ENCODE data around the gene FBF1.
"Not testable (repeated sequence)": the region's sequence is repeated elsewhere in the genome, so short reads cannot be mapped to it uniquely, and the experiment has no call there.

FBF1 gene, protein sequence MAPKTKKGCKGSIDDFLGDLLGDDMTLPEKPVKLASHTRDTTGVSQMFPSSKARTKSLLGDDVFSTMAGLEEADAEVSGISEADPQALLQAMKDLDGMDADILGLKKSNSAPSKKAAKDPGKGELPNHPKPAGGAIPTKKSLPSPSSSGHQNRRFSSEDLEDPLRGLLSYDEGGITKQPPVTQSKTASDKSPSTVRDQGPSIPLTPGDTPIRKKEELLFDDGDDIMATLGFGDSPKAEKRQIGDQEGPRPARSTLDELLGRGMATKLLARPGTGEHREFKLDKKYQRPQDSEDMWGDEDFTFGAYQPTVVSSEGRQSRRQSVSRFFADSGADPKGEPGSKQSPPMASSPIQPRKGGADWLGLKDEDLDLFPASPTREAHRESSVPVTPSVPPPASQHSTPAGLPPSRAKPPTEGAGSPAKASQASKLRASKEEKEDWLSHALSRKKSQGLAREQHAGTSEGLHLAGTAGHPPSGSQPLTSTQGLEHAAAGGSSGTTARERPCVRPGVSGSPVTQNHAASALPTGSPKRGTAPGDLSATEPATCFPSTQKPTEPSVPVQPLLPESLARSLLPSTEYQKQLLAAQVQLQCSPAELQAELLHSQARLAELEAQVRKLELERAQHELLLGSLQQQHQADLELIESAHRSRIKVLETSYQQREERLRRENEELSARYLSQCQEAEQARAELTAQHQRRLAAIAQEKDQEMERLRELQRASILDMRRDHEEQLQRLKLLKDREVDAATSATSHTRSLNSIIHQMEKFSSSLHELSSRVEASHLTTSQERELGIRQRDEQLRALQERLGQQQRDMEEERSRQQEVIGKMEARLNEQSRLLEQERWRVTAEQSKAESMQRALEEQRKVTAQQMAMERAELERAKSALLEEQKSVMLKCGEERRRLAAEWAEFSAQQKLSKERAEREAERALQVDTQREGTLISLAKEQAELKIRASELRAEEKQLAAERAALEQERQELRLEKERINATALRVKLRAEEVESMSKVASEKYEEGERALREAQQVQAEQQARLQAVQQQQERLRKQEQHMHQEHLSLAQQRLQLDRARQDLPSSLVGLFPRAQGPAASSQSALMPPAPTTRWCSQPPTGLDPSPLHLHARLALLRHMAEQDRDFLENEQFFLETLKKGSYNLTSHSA

DNA sequence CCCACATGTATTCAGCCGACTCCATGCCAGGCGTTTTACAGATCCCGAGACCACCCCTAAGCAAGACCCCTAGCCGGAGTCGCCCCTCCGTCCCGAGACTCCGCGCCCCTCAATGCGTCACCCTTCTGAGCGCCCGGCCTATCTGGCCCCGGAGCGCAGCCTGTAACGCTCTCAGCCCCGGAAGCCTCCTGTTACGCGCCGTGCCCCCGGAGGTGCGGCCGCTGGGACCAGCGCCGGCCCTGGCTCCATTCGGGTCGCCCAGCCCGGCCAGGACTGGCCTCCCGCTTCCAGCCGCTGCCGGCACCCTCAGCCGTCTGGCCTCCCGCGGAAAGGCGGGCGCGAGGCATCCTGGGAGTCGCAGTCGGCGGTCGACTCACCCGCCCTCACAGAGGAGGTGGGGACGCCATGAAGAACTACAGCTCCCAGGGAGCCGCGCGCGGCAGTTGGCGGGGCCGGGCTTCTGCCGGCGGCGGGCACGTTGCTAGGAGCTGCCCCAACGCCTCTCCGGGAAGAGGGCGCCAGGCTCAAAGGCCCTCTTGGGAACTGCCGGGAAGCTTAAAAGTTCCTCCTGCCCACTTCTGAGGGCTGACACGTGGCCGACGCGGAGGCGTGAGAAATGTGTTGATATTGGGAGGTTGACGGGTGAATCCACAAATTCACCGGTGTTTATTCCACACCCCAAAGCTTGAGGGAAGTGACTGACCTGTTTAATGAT, at the start of gene FBF1:
Gene FBF1, minus strand, starts transcription at position 316 of the 715 bp plus-strand sequence. CDS start 2,893 bp downstream, outside the sequence.
- peak; percentile 64 for DNase-seq (ENCODE audit: low read depth)

DNA sequence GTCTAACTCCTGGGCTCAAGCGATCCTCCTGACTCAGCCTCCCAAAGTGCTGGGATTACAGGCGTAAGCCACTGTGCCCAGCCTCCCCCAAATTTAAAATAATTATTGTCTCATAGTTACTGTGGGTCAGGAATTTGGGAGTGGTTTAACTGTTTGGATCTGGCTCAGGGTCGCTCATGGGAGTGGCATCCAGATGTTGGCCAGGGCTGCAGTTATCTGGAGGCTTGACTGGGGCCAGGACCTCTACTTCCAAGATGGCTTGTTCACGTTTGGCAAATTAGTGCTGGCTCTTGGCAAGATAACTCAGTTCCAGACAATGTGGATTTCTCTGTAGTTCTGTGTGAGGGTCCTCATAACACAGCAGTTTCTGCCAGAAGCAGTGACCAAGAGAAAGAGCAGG, 46.2 kb upstream of the FBF1 start:
- DNase-seq (ENCODE audit: low read depth), result no peak

DNA sequence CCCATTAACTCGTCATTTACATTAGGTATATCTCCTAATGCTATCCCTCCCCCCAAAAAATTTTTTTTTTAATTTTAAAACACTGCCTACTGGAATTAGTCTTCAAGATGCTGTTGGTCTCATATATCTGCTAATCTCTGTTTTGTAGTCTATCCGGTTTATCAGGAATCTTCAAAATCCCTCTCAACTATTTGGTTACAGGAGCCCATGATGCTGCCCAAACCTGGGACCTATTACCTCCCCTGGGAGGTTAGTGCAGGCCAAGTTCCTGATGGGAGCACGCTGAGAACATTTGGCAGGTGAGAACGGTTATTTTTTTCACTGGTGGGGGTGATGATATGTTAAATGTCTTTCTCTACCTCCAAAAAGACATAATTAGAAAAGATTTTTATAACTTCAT, 45.1 kb upstream of the FBF1 start:
- no peak for DNase-seq (ENCODE audit: low read depth)

DNA sequence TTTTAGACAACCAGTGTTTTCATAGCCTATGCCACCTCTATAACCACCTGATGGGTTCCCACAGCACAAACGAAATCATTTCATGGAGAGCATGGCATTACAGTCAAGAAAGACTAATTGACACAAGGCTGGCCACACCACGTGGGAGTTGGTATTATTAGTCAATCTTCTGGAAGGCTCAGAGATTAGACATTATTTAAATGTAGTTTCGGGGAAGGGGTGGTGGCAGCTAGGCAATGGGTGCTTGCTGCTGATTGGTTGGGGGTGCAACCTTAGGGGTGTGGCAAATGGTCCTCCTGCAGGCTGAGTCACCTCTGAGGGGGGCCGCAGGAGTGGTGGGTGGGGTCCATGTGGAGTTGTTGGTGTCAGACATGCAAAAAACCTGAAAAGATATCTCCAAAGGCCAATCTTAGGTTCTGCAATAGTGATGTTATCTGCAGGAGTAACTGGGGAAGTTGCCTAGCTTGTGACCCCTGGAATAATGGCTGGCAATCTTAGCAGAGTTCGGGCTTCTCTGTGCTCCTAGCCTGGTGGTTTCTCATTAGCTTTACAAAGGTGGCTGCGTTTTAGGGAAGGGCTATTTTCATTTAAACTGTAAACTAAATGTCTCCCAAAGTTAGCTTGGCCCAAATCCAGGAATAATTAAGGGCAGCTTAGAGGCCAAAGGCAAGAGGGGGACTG, 42.8 kb upstream of the FBF1 start:
- no peak for DNase-seq (ENCODE audit: low read depth)

DNA sequence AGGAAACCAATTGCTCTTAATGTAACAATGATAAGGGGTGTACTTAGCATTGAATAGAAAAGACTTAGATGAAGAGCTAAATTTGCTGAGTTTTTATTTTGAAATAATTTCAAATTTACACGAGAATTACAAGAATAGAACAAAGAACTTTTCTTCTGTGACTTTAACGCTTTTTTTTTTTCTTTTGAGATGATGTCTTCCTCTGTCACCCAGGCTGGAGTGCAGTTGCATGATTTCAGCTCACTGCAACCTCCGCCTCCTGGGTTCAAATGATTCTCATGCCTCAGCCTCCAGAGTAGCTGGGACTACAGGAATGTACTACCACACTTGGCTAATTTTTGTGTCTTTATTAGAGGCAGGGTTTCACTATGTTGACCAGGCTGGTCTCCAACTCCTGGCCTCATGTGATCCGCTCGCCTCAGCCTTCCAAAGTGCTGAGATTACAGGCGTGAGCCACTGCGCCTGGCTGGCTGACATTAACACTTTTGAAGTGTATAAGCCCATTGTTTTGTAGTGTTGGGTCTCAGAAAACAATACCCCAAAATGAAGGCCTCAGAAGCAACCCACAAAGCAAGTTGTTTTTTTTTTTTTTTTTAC, 40.3 kb upstream of the FBF1 start:
- no peak for DNase-seq (ENCODE audit: low read depth)

DNA sequence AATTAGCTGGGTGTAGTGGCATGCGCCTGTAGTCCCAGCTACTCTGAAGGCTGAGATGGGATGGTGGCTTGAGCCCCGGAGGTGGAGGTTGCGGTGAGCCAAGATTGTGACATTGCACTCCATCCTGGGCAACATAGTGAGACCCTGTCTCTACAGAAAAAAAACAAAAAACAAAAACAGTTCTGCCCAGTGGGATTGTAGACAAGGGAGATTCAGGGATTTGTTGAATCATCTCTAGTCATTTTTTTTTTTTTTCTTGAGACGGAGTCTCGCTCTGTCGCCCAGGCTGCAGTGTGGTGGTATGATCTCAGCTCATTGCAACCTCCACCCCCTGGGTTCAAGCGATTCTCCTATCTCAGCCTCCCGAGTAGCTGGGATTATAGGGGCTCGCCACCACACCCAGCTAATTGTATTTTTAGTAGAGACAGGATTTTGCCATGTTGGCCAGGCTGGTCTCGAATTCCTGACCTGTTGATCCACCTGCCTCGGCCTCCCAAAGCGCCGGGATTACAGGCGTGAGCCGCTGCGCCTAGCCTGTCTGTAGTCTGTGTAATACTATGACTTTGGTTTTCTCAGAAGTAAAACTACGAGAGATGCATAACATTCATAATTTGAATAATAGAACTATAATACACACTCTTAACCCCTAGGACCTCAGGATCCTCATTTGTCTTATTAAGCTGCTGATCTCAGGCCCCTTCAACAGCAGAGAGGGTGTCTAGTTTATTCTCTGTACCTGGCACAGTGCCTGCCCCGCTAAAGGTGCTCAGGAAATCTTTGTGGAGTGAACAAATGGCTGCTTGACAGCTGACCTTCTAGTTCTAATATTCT, 39.6 kb upstream of the FBF1 start:
- no peak for DNase-seq (ENCODE audit: low read depth)

DNA sequence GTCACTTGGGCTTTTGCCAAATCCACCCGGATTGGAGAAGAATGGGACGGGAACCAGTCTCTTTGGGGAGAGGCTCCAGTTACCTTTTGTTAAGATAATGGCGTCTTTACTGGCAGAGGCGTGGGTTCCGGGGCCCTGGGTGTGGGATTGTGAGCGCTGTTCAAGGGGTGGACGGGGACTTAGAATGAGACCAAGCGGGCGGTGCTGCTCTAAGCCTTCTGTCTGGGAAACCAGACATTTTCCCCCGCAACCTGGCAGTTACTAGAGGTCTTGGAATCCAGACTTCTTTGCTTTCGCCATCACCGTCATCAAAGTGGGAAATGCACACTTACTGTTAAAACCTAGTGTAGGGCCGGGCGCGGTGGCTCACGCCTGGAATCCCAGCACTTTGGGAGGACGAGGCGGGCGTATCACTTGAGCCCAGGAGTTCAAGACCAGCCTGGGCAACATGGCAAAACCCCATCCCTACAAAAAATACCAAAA, 38.9 kb upstream of the FBF1 start:
- DNase-seq (ENCODE audit: low read depth), result no peak

DNA sequence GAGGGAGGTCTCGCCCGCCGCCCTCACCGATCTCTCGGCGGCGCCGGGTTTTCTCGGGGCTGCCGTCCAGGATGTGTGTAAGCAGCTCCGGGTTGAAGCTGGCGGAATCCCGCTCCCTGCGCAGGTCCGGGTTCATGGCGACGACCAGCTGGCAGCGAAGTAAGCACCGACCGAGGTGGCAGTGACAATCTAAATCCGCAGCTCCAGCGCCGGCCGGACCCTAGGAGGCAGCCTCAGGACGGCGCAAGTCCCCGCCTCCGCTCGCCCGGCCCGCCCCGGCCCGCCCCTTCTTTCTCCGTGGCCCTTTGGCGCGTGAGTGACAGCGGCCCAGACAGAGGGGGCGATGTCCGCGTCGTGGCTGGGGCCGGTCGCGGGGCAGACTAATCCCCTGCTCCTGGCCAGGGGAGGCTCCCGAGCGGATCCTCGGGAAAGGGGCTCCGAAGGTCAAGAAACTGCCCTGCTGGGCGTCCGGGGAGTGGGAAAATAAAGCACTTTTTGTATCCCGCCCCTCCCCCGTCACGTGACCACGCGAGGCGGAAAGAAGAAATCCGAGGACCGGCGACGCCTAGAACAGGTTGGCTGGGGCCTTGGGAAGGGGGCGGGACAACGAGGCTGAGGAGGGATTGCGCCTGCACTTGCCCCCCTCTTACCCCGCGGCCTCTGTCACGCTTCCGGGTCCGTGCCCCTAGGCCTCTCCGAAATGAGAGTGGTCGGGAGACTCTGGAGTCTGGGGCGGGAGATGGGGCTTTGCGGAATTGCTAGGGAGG, 38.3 kb upstream of the FBF1 start, which contains the start of the genes ACOX1 and TEN1:
Gene ACOX1, minus strand, starts transcription at position 229 of the 767 bp plus-strand sequence. Its CDS starts 93 bp downstream, at position 136.
Gene TEN1, plus strand, starts transcription at position 303 of the 767 bp plus-strand sequence. CDS start 6,953 bp downstream, outside the sequence.
- DNase-seq (ENCODE audit: low read depth), result peak; percentile 86

DNA sequence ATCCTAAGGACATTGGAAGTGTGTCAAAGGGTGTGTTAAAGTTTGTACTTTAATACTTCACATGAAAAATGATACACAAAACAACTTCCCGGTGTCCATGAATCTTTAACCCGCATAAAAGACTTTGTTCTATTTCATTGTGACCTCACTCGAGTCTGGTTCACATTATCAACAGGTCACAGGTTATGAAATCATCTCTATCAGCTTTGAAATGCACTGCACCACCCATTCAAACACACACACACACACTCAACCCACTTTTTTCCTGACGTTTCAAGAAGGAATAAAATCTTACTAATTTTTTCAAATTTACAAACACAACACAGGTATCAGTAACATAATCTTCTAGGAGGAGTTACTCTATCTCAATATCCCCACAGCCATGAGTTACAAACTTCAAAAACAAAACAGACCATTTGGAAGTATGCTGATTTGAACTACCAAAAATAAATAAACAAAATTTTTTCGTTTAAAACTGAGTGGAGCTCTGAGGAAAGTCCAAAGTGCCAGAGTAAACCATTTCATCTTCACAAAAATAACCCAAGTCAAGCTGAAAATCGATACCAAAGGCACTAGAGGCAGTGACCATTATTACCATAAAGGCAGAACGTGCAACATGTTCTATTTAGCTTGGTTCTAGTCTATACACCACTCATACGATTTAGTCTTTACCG, 35.5 kb upstream of the FBF1 start:
- no peak for DNase-seq (ENCODE audit: low read depth)

DNA sequence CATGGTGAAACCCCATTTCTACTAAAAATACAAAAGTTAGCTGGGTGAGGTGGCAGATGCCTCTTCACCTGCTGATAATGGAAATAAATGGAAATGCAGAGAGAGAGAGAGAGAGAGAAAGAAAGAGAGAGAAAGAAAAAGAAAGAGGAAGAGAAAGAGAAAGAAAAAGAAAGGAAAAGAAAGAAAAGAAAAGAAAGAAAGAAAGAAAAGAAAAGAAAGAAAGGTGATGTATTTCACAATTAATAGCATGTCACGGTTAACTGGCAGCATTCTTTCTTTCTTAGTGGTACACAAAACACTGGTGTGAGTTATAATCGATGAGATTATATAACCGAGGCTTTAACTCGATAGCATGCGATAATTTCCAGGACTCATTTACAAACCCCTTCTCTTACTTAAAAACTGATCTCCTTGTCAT, 34.9 kb upstream of the FBF1 start:
- DNase-seq (ENCODE audit: low read depth), result no peak

DNA sequence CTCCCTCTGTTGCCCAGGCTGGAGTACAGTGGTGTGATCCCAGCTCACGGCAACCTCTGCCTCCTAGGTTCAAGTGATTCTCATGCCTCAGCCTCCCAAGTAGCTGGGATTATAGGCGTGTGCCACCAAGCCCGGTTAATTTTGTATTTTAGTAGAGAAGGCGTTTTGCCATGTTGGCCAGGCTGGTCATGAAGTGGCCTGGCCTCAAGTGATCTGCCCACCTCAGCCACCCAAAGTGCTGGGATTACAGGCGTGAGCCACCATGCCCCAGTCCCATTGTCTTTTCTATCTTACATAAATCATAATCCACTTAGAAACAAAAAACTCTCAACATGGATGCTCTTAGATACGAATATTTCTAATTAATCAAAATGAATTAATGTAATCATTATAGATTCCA, 34.3 kb upstream of the FBF1 start:
- DNase-seq (ENCODE audit: low read depth), result not testable (repeated sequence)

DNA sequence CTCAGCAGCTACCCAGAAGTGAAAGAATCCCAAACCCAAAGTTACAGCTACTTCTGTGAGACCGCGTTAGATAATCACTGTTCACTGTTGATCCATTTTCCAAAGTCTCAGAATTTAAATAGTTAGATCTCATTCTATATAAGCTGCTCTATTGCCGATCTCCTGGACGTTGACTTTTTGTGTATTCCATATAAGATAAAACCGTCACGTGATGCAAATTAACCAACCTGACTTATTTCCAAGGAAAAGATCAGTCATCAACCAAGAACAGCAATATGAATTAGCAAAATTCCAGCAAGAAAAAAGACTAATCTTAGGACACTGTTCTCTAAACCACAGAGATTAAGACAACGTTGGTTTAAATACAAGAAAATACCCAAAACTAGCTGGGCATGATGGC, 29.8 kb upstream of the FBF1 start:
- no peak for DNase-seq (ENCODE audit: low read depth)

DNA sequence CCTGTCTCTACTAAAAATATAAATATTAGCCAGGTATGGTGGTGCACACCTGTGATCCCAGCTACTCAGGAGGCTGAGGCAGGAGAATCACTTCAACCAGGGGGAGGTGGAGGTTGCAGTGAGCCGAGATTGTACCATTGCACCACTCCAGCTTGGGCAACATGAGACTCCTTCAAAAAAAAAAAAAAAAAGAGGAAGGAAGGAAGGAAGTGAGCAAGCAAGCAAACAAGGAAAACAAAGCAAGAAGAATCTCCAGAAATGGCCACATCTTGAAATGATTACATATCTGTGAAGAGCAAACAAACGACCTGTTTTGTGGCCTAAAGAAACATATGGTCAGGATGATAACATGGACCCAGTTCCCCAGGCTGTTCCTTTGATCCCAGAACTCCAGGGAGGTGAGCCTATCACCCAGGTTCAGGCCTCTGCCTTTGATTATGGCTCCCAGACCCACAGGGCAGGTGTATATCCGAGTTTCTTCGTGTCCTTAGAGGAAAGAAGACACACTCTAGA, 29.2 kb upstream of the FBF1 start:
- no peak for DNase-seq (ENCODE audit: low read depth)

DNA sequence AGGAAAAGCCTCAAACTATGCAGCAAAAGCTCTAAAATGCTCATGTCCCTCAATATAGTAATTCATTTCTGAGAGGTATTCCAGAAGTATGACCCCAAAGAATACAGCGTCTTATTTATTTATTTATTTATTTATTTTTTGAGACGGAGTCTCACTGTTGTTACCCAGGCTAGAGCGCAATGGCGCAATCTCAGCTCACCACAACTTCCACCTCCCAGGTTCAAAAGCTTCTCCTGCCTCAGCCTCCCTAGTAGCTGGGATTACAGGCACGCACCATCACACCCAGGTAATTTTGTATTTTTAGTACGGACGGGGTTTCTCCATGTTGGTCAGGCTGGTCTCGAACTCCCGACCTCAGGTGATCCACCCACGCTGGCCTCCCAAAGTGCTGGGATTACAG, 28.2 kb upstream of the FBF1 start:
- not testable (repeated sequence) for DNase-seq (ENCODE audit: low read depth)

DNA sequence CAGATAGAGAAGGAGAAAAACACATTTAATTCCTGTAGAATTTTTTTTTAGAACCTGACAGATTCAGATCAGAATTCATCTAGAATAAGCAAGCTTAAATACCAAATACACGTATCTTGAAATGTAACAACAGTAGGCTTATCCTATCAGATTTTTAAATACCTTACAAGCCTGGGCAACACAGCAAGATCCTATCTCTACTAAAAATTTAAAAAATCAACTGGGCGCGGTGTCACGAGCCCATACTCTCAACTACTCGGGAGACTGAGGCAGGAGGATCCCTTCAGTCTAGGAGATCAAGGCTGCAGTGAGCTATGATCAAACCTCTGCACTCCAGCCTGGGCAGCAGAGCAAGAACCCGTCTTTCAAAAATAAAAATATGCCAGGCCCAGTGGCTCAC, 24.6 kb upstream of the FBF1 start:
- no peak for DNase-seq (ENCODE audit: low read depth)

DNA sequence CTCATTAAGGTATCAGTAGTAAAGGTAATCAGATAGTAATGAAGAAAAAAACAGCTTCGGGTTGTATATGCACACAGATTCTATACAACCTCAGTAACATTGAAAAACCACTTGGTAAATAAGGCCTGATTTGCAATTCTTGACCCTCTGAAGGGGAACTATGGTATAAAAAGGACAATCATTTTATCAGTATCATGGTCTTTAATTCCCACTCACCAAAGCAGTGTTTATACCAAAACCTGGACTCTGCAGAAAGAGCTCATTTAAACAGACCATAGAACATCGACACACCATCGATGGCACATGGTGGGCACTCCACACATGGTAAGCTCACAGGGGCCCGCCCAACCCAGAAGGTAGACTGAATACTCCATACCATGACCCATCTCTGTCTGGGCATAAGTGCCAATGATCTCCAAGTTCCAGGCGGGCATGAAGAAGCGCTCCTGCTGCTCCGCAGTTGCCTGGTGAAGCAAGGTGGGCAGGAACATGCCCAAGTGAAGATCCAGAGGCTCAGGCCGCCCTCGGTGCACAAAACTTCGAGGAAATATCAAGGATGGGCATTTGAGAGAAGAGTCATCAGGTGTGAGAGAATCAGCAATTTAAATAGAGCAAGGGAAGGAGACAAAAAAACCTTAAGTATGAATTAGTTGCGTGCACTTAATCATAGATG, 19.1 kb upstream of the FBF1 start:
- no peak for DNase-seq (ENCODE audit: low read depth)
